NCI-H446 treated with DMSO at 0.1 percent for 48 hours (cell line): ENCODE measurements around the gene SUFU.
"Not testable (repeated sequence)": the region's sequence is repeated elsewhere in the genome, so short reads cannot be mapped to it uniquely, and the experiment has no call there.

Experiments
- DNase-seq: peaks from one replicate; lab custom pipeline; 2025; lab: John Stamatoyannopoulos, UW

The SUFU gene

DNA sequence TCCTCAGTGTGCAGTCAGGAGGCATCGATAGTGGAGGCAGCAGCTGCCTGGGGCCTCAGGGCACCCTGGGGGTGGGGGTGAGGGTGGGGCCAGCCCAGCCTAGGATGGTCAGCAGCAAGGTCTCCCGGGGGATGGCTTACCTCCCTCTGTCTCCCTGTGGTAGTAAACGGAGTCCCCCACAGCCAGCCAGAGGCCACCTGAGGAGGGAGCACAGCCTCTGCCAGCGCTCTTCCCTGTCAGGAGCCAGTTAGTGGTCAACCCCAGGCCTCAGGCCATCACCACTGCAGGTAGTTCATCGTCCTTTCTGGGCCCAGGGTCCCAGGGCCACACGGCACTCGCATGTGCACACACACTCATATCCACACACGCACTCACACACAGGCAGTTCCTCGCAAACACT, 23.4 kb upstream of the SUFU start:
- DNase-seq = no peak

DNA sequence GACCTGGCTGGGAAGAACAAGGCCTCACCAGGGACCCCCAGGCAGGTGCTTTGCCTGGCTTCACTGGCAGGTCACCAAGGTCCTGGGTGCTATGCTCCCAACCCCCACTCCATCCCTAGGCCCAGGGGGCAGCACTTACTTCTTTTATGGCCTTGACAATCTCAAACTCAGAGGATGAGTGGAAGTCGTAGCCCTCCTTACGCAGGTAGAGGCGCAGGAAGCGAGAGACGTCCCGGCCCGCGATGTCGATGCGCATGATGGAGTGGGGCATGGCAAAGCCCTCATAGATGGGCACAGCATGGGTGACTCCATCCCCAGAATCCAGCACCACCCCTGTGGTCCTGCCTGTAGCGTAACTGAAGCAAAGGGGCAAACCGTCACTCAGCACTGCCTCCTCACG, 19.8 kb upstream of the SUFU start:
- no peak for DNase-seq

DNA sequence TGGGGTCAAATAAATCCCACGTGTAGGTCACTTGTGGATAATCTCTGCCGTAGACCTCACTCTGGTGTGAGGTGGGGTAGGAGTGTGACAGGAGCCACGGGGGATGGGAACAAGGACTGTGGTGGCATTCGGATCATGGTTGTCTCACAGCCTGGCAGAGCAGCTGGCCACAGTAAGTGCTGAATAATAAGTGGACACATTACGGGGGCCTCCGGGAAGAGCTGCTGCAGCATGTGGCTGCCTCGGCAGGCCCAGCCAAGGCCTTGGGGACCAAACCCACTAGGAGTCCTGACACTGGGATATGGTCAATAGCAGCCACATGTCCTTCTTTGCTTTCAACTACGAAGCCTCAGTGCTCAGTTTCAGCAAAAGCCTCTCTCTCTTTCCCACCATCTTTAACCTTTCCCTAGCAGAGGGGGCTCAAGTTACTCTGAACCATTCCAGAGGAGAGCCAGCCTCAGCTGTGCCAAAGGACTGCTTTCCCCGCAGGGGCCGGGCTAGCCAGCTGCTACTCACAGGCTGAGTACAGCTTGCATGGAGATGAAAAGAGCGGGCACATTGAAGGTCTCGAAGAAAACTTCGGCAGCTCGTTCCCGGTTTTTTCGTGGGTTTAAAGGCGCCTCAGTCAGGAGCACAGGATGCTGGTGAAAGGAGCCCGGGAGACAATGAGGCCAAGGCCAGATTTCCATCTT, 18.5 kb upstream of the SUFU start:
- DNase-seq = no peak

DNA sequence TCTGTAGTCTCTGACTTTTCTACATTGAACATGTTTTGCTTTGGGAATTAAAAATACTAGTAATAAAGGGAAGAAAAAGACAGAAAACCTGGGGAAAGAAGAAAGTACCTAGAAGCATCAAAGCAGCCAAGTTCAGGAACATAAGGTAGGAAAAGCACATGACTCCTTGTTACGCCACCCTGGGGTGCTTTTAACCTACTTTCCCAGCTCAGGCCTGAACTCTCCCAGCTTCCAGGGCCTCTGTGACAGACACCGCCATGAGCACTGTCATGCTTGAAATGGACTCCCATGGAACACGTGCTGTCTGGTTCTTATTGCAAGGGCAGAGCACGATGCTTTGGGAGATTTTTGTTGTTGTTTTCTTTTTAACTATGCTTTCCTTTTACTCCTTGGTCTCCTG, 12.6 kb upstream of the SUFU start:
- no peak for DNase-seq

DNA sequence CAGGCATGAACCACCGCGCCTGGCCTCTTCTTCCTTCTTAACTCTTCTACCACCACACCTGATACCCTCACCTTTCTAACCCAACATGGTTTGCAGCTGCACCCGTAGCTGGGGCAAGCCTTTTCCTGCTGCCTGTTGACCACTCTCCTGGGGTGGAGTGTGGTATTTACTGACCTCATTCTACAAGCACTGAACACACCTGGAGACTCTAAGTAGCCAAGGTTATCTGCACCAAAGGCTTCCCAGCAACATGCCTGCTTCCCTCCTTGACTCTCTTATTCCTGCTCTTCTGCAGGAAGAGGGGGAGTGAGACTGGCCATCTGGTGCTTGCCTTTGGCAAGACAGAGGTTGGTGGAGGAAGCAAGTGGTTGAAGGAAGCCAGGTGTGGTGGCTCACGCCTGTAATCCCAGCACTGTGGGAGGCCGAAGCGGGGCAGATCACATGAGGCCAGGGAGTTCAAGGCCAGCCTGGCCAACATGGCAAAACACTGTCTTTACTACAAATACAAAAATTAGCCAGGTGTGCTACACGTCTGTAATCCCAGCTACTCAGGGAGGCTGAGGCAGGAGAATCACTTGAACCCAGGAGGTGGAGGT, 11.3 kb upstream of the SUFU start:
- DNase-seq = no peak

DNA sequence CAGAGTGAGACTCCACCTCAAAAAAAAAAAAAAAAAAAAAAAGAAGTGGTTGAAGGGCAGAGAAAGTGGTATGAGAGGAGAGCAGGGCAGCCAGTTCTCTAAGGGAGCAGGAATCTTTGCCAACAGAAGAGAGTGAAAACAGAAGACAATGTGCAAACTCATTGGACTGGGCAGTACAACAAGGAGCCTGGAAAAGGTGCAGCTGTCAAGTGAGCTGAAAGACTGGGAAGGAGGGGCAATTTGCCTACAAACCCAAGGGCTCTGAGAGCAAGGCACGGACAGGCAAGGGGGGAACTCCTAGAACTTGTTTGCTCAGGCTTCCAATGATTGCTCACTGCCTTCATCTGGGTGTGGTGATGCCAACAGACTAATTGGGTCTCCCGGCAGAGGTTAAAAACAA, 10.8 kb upstream of the SUFU start:
- peak; percentile 2 for DNase-seq

DNA sequence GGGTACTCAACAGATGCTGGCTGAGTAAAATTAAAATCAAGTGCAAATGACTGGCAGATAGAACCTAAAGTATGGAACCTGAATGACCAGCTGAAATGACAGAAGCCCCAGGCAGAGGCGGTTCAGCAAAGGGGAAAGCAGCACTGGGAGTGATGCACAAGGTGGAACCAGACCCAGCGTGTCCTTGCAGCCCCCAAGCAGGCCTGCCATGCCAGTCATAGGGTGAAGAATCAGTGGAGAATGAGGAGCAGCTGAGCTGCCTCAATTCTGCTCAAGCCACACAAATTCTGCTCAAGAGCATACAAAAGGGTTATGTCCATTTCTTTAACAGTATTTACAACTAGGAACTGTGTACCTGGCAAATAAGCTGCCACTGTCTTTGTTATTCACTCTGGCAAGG, 10.0 kb upstream of the SUFU start:
- no peak for DNase-seq

DNA sequence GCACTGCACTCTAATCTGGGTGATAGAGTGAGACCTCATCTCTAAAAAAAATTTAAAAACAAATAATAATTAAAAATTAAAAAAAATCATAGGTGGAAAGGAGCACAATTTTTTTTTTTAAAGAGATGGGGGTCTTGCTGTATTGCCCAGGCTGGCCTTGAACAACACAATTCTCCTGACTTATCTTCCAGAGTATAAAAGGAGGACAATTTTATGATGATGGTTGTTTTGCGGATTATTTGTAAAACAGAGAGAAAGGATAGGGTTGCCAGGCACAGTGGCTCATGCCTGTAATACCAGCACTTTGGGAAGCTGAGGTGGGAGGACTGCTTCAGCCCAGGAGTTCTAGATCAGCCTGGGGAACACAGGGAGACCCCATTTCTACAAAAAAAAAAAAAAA, 6.2 kb upstream of the SUFU start:
- DNase-seq = no peak

DNA sequence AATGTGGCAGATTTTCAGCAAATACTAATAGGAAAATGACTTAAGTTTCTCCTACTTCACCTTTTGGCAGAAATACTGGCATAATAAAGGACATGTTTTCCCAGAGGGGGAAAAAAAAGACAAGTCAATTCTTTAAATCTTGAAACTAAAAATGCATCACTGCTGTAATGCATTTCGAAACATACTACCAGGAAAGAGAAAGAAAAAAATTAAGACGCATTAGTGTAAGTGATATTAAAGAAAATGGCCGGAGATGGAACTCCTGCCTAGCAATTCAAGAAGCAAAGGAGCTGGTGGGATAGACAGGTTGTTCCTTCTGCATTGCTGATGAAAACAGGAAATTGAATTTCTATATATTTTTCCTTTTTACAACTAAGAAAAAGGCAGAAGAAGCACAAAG, 4.4 kb upstream of the SUFU start:
- DNase-seq = no peak

DNA sequence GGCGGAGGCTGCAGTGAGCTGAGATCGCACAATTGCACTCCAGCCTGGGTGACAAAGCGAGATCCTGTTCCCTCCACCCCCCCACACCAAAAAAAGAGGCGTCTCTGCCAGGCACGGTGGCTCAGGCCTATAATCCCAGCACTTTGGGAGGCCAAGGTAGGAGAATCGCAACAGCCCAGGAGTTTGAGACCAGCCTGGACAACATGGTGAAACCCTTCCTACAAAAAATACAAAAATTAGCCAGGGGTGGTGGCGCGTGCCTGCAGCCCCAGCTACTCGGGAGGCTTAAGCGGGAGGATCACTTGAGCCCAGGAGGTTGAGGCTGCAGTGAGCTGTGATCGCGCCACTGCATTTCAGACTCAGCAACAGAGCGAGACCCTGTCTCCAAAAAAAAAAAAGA, 3.1 kb upstream of the SUFU start:
- not testable (repeated sequence) for DNase-seq

DNA sequence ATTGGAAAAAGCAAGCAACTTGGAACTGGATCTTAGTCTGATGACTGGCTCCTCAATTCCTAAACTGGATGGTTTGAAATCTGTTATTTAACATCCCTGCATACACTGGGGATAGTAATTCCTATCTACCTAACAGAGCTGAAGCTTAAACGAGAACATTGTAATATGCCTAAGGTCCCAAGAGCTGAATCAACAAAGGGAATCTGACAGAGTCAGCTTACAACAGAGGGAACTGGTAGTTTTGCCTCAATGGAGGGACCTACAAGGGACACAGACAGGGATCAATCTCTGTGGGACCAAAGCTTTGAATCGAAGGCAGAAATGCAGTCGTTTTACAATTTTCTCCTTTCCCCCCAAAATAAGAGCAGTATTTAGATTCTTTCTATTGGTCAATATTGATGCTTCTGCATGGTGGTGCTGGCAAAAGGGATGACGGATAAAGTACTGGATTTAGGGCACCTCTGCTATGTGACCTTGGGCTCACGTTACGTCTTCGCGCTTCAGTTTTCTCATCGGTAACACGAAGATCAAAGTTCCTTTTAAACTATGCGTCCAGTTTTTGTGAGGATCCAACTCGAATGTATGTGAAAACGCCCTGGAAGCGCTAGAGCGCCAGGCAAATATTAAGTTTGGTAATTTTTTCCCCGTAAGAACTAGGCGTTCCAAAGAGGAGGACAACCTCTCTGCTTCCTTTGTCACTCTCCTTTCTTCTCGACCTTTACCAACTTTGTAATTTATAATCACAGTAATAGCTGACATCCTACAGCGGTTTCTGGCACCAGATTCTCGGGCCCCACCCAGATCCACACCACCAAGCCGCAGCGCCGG, 2.4 kb upstream of the SUFU start:
- DNase-seq = no peak

DNA sequence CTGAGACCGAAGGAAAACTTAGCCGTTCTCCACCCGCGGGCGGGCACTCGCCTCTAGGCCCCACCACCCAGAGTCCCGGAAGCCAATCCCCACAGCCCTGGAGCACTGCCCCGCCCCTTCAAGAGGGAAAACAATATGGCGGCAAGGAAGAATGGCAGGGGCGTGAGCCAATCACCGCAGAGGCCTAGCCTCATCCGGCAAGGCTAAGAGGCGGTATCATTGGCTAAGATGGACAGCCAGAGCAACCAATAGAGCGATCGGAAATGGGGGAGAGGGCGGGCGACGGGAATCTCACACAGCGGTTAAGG, 1.8 kb upstream of the SUFU start:
- DNase-seq = peak; percentile 91

DNA sequence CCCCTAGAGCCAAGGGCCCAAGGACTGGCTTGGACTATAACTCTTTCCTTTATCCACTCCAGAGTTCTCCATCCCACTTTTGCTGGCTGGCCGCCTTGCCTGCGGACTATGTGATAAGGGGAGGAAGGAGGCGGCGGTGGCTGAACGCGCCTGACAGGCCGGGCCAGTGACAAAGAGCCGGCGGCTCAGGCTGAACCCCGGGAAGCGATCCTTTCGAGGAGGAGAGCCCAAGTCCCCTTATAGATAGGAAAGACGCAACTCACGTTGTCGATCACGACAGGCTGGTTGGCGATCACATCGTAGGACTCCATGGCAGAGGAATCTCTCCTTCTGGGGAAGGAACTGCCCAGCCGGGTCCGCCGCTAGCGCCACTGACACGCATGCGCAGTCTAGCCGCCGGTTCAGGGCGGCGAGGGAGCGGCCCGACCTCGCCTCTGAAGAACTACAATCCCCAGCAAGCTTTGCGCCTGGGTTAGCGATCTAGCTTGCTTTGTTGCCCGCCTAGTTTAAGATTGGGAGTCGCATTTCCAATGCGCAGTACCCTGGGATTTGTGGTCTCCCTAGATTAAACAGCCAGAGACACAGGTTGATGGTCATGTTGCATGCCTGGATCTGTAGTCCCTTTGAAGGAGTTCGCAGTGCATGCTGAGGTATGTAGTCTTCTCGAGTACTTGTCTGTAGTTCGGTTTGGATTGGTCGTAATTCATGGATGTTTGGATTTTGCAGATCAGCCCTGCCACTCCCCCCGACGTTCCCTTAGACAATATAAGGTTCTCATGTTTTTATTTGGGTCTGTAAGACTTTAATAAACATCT, 1.2 kb upstream of the SUFU start, which contains the start of gene ACTR1A:
Gene ACTR1A (minus strand): TSS at position 376 of the 815 bp plus-strand sequence. CDS start 65 bp downstream, at position 311.
- peak; percentile 98 for DNase-seq

DNA sequence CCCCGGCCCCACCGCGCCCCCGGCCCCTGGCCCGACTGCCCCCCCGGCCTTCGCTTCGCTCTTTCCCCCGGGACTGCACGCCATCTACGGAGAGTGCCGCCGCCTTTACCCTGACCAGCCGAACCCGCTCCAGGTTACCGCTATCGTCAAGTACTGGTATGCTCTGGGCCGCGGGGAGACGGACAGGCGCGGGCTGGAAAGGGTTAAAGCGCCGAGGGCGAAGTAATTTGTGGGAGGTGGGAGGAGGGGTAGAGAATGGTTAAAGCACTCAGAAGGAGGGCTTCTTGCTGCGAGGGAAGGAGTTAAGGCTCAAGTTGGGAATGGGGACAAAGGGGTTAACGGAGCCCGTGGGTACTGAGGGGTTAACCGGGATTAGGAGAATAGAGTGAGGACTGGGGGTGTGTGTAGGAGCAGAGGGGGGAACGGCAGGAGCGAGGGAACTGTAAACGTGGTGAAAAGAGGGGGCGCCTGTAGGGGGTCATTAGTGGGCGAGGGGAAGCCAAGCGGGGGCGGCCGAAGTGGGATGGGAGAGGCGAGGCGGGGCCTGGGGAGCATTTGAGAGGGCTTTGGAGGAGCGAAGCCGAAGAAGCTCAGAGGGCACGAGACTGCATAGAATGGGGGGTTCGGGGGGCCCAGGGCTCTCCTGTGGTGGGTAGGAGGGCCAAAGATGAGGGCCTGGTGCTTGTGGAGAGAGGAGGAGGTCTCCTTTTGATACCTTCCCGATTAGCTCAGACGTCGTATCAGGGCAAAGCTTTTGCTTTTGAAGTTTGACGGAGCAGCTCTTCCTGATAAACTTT, 605 bp downstream of the SUFU start:
- no peak for DNase-seq

DNA sequence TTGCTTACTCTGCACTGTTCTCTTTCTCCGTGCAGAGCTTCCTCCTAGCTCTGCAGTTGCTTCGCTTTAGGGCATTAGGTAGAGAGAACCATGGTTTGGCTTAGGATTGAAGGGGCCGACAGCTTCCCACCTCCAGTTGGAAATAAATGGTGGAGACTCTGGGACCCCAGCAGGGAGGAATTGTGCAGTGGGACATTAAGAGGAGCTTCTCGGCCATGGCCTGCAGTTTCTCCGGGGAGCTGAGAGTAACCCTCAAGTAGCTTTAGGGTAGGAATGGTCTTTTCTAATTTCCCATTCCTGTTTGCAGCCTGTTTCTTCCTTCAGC, 1.2 kb downstream of the SUFU start:
- no peak for DNase-seq

DNA sequence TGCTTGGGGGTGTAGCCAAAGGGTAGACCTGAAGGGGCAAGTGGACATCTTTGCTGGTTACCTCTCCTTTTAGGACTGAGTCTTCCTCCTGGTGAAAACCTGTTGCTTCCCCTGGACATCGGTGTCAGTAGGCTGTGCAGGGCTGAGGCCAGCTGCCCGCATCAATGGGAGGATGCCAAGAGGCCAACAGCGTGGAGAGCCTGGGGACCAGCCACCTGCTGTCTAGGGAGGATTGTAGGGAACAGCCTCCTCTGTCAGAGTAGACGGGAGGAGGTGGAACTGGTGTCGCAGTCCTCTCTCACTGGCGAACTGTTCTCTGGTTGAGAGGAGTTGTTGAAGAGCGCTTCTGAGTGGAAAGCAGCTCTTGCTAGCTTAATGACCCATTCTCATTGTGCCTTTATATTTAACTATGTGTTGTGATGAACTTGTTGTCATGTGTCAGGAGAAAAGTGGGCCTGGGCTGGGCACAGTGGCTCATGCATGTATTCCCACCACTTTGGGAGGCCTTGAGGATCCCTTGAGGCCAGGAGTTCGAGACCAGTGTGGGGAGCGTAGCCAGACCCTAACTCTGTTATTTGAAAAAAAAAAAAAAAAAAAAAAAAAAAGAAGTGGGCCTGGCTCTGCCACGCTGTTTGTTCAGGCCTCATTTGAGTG, 1.8 kb downstream of the SUFU start:
- DNase-seq = no peak

DNA sequence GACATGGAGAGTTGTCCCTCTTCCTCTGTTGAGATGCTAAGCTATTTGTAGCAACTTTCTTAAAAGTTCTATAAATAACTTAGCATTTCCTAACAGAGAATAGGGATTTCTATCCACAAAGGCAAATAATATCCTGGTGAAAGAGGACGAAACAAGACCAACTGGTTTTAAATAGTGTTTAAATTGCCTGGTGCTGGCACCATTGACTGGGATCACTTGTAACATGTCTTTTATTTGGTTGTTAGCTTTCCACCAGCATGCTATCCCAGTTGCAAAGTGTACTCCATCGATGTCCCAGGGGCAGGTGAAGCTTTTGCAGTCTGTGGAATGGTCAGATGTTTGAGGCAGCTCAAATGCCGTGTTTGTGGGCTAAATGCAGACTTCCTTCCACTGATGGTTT, 3.7 kb downstream of the SUFU start:
- no peak for DNase-seq

DNA sequence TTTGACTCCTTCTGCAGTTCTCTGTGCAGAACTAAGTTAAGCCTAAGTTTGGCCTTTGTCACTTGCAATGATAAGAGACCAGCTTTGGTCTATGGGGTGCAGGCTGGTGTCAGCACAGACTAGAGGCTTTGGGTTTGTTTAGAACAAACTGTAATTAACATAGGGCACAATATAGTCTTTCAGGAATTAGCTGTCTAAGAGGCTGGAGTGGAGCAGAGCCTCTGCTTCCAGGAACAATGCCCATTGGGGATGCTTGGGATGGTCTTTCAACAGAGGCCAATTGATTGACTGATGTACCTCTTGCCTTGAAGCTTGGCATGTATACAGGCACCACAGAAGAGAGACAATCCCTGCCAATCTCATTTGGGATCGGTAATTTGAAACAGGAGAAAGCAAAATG, 4.7 kb downstream of the SUFU start:
- DNase-seq = no peak

DNA sequence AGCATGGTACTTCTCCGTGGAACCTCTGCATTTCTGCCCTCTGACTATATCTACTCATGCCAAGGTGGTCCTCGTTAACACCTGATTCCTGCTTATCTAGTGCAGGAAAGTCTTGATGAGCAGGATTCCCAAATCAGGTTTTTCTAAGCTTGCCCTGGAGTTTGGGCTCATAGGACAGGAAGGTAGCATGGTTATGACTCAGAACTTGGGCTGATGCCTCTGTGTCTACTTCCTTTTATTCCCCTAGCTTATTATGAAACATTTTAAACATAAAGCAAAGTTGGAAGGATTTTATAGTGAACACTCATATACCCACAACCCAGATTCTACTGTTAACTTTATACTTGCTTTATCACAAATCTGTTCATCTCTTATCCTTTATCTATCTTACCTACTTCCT, 5.6 kb downstream of the SUFU start:
- DNase-seq = no peak

DNA sequence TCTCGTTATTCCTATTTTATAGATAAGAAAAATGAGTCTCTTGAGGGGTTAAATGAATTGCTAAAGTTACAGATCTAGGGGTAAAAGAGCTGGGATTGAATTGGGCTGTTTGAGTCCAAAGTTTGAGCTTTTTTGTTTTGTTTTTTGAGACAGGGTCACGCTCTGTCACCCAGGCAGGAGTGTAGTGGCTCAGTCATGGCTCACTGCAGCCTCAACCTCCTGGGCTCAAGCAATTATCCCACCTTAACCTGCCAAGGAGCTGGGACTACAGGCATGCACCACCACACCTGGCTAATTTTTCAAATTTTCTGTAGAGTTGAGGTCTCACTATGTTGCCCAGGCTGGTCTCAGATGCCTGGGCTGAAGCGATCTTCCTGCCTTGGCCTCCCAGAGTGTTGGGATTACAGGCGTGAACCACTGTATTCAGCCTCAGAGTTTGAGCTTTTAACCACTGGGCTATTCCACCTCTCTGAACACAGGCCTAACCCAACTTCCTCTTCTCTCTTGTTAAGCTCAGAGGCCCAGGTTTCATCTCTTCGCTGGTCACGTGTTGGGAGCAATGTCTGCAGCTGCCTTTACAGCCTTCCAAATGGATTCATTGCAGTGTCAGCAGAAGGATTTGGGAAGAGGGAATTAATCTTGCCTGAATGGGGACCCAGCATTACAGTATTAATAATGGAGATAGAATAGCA, 8.0 kb downstream of the SUFU start:
- no peak for DNase-seq
